ENCODE measurements around the gene SMCHD1. TPM values are rescaled to one million over a fixed set of nuclear protein-coding genes. Genes with fewer than 3 reads are reported as not detected.
"Not testable (repeated sequence)": the region's sequence is repeated elsewhere in the genome, so short reads cannot be mapped to it uniquely, and the experiment has no call there.

The SMCHD1 gene
- total RNA-seq, 2 experiments from 2014 or later: 357 to 359 TPM

DNA sequence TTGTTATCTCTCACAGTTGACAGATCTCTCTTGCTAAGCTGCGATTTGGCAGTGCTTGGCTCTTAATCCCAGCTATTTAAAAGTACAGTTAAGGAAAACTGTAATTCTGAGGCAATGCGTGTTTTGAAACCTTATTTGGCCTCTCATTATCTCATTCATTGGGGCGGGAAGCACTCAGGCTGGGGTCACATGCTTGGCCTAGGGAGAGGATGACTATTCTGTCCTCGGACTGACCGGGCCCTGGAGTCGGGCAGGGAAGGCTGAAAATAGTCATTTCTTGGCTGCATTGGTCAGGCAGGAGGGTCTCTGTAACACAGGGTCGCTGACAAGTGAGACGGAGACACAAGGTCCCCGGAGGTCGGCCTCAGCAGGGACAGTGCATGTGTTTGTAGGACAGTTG is 171.1 kb downstream of the SMCHD1 start:
- Histone ChIP-seq H3K4me1 (ENCODE audit: insufficient read depth, low read length) (no peaks in the 10 kb centered on the region), H3K9me3 (ENCODE audit: control insufficient read depth in 1 of 2, insufficient read depth in 1 of 2, low read length in 2 of 2) (peaks cover 0 to 3% of the 10 kb centered on the region in 2 experiments), H3K27ac (ENCODE audit: low read depth in 1 of 2, low read length in 2 of 2) (no peak overlapping the region), H3K36me3 (ENCODE audit: insufficient read depth, low read length) (no peaks in the 10 kb centered on the region), H3K27me3 (ENCODE audit: control insufficient read depth in 1 of 2, insufficient read depth in 2 of 2, low read length in 2 of 2) (no peaks in the 10 kb centered on the region), H3K4me3 (ENCODE audit: low read length) (no peak overlapping the region)
- ATAC-seq (ENCODE audit: poor library complexity): no peak
- H3K9me3 Mint-ChIP-seq: no peaks in the 10 kb centered on the region
- no peak overlapping the region for H3K27ac Mint-ChIP-seq
- DNase-seq: no peak
- H3K4me1 Mint-ChIP-seq (ENCODE audit: low read depth): no peaks in the 10 kb centered on the region
- ChIA-PET POLR2A (no interaction called here), CTCF (no interaction called here)
- TF ChIP-seq, protein P1, sequence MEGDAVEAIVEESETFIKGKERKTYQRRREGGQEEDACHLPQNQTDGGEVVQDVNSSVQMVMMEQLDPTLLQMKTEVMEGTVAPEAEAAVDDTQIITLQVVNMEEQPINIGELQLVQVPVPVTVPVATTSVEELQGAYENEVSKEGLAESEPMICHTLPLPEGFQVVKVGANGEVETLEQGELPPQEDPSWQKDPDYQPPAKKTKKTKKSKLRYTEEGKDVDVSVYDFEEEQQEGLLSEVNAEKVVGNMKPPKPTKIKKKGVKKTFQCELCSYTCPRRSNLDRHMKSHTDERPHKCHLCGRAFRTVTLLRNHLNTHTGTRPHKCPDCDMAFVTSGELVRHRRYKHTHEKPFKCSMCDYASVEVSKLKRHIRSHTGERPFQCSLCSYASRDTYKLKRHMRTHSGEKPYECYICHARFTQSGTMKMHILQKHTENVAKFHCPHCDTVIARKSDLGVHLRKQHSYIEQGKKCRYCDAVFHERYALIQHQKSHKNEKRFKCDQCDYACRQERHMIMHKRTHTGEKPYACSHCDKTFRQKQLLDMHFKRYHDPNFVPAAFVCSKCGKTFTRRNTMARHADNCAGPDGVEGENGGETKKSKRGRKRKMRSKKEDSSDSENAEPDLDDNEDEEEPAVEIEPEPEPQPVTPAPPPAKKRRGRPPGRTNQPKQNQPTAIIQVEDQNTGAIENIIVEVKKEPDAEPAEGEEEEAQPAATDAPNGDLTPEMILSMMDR (IDR thresholded peaks at IDR 0.05): no peak
- no peaks in the 10 kb centered on the region for H3K27me3 Mint-ChIP-seq
- H3K36me3 Mint-ChIP-seq (ENCODE audit: low read depth): no peaks in the 10 kb centered on the region
- no peak overlapping the region for H3K4me3 Mint-ChIP-seq
- intact Hi-C loops (cut with DNase I, micrococcal nuclease): no loop called here

GRCh38 chr18:2827061-2827460 is 171.5 kb downstream of the SMCHD1 start:
- Histone ChIP-seq H3K9me3 (ENCODE audit: control insufficient read depth in 1 of 2, insufficient read depth in 1 of 2, low read length in 2 of 2) (peaks cover 0 to 3% of the 10 kb centered on the region in 2 experiments), H3K27me3 (ENCODE audit: control insufficient read depth in 1 of 2, insufficient read depth in 2 of 2, low read length in 2 of 2) (no peaks in the 10 kb centered on the region), H3K27ac (ENCODE audit: low read depth in 1 of 2, low read length in 2 of 2) (no peak overlapping the region), H3K4me1 (ENCODE audit: insufficient read depth, low read length) (no peaks in the 10 kb centered on the region), H3K36me3 (ENCODE audit: insufficient read depth, low read length) (no peaks in the 10 kb centered on the region), H3K4me3 (ENCODE audit: low read length) (no peak overlapping the region)
- ChIA-PET POLR2A (no interaction called here), CTCF (no interaction called here)
- DNase-seq (no peak), ATAC-seq (ENCODE audit: poor library complexity) (no peak)
- Mint-ChIP-seq H3K9me3 (no peaks in the 10 kb centered on the region), H3K27me3 (no peaks in the 10 kb centered on the region), H3K4me1 (ENCODE audit: low read depth) (no peaks in the 10 kb centered on the region), H3K36me3 (ENCODE audit: low read depth) (no peaks in the 10 kb centered on the region), H3K4me3 (no peak overlapping the region), H3K27ac (no peak overlapping the region)
- TF ChIP-seq, protein P1 (IDR thresholded peaks at IDR 0.05): no peak
- intact Hi-C loops (cut with DNase I, micrococcal nuclease): no loop called here

- POLR2A ChIA-PET; H3K4me1 Mint-ChIP-seq (ENCODE audit: low read depth); CTCF ChIA-PET; H3K9me3 ChIP-seq (ENCODE audit: control insufficient read depth in 1 of 2, insufficient read depth in 1 of 2, low read length in 2 of 2); ATAC-seq (ENCODE audit: poor library complexity); H3K4me3 ChIP-seq (ENCODE audit: low read length); H3K27ac Mint-ChIP-seq; intact Hi-C loops (cut with DNase I, micrococcal nuclease); DNase-seq; H3K4me1 ChIP-seq (ENCODE audit: insufficient read depth, low read length); H3K4me3 Mint-ChIP-seq; H3K27me3 Mint-ChIP-seq; H3K36me3 ChIP-seq (ENCODE audit: insufficient read depth, low read length); H3K36me3 Mint-ChIP-seq (ENCODE audit: low read depth); H3K9me3 Mint-ChIP-seq; H3K27ac ChIP-seq (ENCODE audit: low read depth in 1 of 2, low read length in 2 of 2); H3K27me3 ChIP-seq (ENCODE audit: control insufficient read depth in 1 of 2, insufficient read depth in 2 of 2, low read length in 2 of 2): not testable (repeated sequence)
Observed at GRCh38 chr18:2836118-2836517, 180.6 kb downstream of the SMCHD1 start.

DNA sequence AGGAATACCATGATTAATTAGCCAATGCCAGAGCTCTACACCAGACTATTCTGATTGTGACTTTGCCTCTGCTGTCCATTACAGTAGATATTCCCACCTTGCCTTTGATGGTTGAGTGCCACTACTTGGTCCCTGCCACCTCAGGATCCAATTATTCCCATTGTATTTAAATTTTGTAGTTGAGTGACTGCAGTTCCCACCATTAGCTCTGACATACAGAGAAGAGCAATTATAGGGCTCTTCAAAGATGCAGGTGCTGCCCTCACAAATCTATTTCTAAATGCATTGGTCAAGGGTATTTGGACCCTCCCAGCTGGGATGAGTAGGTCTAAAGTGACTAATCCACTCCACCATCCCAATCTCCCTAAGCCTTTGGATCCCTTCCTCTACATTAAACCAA is 181.8 kb downstream of the SMCHD1 start:
- H3K36me3 Mint-ChIP-seq (ENCODE audit: low read depth); ATAC-seq (ENCODE audit: poor library complexity); H3K27me3 Mint-ChIP-seq; intact Hi-C loops (cut with DNase I, micrococcal nuclease); H3K4me1 Mint-ChIP-seq (ENCODE audit: low read depth); DNase-seq; POLR2A ChIA-PET; H3K27ac ChIP-seq (ENCODE audit: low read depth in 1 of 2, low read length in 2 of 2); H3K27ac Mint-ChIP-seq; CTCF ChIA-PET; H3K4me3 ChIP-seq (ENCODE audit: low read length); H3K9me3 ChIP-seq (ENCODE audit: control insufficient read depth in 1 of 2, insufficient read depth in 1 of 2, low read length in 2 of 2); H3K27me3 ChIP-seq (ENCODE audit: control insufficient read depth in 1 of 2, insufficient read depth in 2 of 2, low read length in 2 of 2); H3K36me3 ChIP-seq (ENCODE audit: insufficient read depth, low read length); H3K4me3 Mint-ChIP-seq; H3K9me3 Mint-ChIP-seq; H3K4me1 ChIP-seq (ENCODE audit: insufficient read depth, low read length): not testable (repeated sequence)
